Astrocyte of the spinal cord (primary cell): ENCODE measurements around the gene NELFB.
A peak's percentile ranks its signal among the peaks of the same experiment; 100 is the strongest.
"Not testable (repeated sequence)": the region's sequence is repeated elsewhere in the genome, so short reads cannot be mapped to it uniquely, and the experiment has no call there.

Source experiments
- DNase-seq: peaks from one replicate; pipeline ENCODE4 v3.0.0; 2011; ENCODE audit warnings: low read depth, low spot score
- H3K4me3 ChIP-seq: 2 replicates; pipeline ENCODE4 v1.5.1; 2011; ENCODE audit warnings: low read depth, mild to moderate bottlenecking, low read length, moderate library complexity
- CTCF ChIP-seq: IDR thresholded peaks from 2 replicates; pipeline ENCODE4 v1.5.1; 2012; ENCODE audit warnings: low read depth, mild to moderate bottlenecking, low read length, inconsistent platforms
- in situ Hi-C: cut with HindIII; loops from 2 replicates; pipeline ENCODE4 v1.10.0; 2017; ENCODE audit warnings: low sequenced_read_pairs

The NELFB gene

DNA sequence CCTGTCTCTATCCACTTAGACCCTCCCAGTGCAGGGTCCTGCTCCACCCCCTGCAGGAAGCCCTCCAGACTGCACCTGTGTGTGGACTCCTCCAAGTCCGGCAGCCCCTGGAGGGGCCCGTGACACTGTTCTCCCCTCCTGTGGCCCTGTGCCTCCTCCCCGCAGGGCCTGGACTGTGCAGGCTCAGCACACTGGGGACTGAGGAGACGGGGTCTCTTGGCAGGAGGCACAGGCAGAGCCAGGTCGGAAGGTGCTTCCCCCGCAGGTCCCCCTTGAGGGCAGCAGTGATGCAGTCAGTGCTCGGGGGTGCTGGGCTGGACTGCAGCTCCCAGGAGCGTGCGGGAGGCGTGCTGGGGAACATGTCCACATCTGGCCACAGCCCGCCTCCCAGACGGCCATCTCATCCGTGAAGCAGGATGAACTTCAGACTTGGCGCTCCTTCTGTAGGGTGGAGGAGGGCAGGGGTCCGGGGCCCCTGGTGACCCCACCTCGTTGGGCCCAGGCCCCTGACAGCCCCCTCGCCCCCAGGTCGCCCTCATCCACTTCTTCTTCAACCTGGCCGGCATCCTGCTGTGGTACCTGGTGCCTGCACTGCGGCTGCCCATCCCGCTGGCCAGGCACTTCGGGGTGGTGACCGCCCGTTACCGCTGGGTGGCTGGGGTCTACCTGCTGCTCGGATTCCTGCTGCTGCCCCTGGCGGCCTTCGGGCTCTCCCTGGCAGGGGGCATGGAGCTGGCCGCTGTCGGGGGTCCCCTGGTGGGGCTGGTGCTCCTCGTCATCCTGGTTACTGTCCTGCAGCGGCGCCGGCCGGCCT, 19.5 kb upstream of the NELFB start:
- DNase-seq = no peak
- H3K4me3 ChIP-seq = no peak overlapping the region
- in situ Hi-C loops = no loop called here
- TF ChIP-seq CTCF = no peak

DNA sequence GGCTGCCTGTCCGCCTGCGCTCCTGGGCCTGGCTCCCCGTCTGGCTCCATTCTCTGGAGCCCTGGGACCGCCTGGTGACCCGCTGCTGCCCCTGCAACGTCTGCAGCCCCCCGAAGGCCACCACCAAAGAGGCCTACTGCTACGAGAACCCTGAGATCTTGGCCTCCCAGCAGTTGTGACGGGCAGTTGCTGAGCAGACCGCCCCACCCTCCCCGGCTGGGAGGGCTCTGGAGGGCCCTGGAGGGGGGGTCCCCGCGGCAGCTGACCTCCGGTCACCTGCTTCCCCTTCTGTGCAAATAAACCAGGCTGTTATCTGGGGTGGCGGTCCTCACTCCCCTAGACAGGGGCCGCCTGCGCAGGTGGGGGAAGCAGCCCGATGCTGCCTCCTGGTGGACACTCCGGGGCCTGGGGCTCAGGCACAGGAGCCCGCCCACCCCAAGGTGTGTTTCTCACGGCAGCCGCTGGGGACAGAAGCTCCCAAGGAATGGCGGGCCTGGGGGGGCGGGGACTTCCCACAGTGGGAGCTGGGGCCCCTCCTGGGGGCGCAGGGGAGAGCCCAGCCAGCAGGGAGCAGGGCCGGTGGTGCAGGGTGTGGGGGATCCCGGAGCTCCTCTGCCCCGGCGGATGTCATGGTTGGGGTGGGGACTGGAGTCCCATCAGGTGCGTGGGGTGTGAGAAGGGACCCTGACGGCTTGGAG, 18.7 kb upstream of the NELFB start:
- peak; percentile 100 for TF ChIP-seq CTCF
- DNase-seq = peak; percentile 73
- in situ Hi-C loops = no loop called here
- H3K4me3 ChIP-seq = no peak overlapping the region

DNA sequence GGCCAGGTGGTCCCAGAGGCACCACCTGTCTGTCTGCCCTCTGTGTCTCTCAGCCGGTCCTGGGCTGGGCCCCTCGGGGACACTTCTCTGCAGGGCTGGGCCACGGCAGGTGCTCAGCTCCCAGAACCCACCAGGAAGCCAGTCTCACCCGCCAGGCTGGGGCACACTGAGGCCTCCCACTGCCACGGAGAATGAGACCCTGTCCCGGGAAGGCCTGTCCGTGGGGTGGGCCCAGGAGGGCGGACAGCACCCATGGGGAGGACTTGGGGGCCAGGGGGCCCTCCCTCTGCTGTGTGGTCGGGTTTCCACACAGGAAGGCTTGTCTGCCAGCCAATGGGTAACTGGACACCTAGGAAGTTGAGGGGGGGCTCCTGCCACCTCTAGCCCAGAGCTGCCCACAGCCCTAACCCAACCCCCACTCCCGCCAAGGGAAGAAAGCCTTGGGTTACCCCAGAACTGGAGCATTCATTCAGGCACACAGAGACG, 18.1 kb upstream of the NELFB start:
- no peak for DNase-seq
- H3K4me3 ChIP-seq = no peak overlapping the region
- no peak for TF ChIP-seq CTCF
- in situ Hi-C loops = no loop called here

DNA sequence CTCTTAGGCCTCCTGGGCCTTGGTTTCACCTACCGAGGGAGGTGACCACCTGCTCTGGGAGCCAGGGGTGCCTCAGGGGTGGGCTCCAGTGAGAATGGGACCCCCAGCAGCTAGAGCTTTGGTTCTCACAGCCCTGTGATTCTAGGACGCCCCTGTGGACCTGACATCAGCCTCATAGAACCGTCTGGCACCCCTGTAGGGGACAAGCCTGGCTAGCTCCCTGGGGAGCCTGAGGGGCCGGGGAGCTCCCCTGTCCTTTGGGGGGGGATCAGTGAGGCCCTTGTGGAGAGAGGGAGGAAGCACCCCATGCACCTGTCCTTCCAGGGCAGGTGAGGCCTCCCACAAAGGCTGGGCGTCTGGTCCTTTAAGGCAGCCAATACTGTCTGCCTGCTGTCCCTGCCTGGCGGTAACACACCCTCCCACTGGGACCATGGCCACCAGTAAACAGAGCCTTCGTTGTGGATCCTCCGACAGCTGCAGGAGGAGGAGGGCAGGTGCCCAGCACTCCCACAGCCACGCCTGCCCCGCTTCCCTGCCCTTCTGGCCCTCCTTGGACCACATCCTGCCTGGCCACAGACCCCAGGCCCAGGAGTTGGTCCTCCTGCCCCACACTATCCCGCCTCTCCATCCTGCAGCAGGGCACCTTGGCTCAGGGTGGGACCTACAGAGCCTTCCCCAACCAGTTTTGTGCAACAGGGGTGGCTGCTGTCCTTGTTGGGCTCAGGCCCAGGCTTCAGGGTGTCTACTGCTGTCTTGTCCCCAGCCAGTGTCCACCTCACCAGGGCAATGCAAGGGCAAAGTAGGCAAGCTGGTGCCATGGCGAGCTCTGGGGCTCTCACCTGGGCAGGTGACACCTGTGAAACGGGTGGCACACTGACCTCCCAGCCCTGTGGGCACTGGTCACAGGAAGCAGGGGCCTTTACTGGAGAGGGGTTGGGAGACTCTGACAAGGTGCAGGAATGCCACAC, 17.1 kb upstream of the NELFB start:
- in situ Hi-C loops = no loop called here

GRCh38 chr9:137239541-137240200, 15.5 kb upstream of the NELFB start:
- H3K4me3 ChIP-seq = peak overlapping the region; percentile 50
- DNase-seq, in situ Hi-C loops: not testable (repeated sequence)

More for the DNA sequence above, 17.1 kb upstream of the NELFB start:
- no peak overlapping the region for H3K4me3 ChIP-seq
- DNase-seq = no peak
- TF ChIP-seq CTCF = no peak

GRCh38 chr9:137240318-137240840, 14.7 kb upstream of the NELFB start:
- in situ Hi-C loops = no loop called here
- peak overlapping the region; percentile 50 for H3K4me3 ChIP-seq
- no peak for TF ChIP-seq CTCF
- peak; percentile 83 for DNase-seq
